ENCODE results near the gene NDST1.

The NDST1 gene

GRCh38 chr5:150532996-150533395, 25.1 kb downstream of the NDST1 start:
- no peak overlapping the region for H3K27ac ChIP-seq
- TF ChIP-seq CTCF (conservative IDR thresholded peaks at IDR 0.05): no peak

- no peak overlapping the region for H3K27ac ChIP-seq
- TF ChIP-seq CTCF (conservative IDR thresholded peaks at IDR 0.05): no peak
These were observed 26.9 kb downstream of the NDST1 start for GRCh38 chr5:150534811-150535210.

- no peak for TF ChIP-seq CTCF (conservative IDR thresholded peaks at IDR 0.05)
These were observed 27.7 kb downstream of the NDST1 start for GRCh38 chr5:150535611-150536010.

GRCh38 chr5:150538007-150538917, 30.3 kb downstream of the NDST1 start:
- no peak overlapping the region for H3K27ac ChIP-seq
- no peak for TF ChIP-seq CTCF (conservative IDR thresholded peaks at IDR 0.05)

More at GRCh38 chr5:150535611-150536010, 27.7 kb downstream of the NDST1 start:
- no peak overlapping the region for H3K27ac ChIP-seq

GRCh38 chr5:150539206-150539605, 31.3 kb downstream of the NDST1 start:
- H3K27ac ChIP-seq: no peak overlapping the region
- TF ChIP-seq CTCF (conservative IDR thresholded peaks at IDR 0.05): no peak

GRCh38 chr5:150540042-150540441, 32.1 kb downstream of the NDST1 start:
- no peak overlapping the region for H3K27ac ChIP-seq

More at GRCh38 chr5:150540042-150540441, 32.1 kb downstream of the NDST1 start:
- TF ChIP-seq CTCF (conservative IDR thresholded peaks at IDR 0.05): no peak

All from VCaP (cell line).